LNCAP (cell line): ENCODE data around the gene WASHC2A.

Experiments
- TF ChIP-seq, protein P1 (sequence below): fragments of 450-650 bp; IDR thresholded peaks from 2 replicates; pipeline ENCODE4 v1.5.1; 2017; ENCODE audit warnings: mild to moderate bottlenecking

WASHC2A gene

DNA sequence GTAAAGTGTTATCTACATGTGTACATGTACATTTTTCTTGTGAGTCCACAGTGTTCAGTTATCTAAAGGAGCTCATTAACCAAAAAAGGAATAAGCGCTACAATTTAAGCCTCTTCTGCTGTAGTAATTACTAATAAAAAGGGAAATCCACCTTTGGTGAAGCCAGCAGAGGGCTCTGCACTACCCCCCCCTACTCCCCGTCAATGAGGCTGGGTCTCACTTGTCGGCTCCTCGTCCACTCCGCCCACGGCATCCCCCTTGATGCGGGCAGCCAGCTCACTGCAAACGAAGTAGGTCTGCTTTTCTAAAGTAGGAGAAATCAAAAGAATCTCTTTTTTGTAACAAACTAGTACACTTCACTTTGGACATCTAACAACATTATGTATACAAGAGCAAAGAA, 4.7 kb upstream of the WASHC2A start:
- TF ChIP-seq, protein P1, sequence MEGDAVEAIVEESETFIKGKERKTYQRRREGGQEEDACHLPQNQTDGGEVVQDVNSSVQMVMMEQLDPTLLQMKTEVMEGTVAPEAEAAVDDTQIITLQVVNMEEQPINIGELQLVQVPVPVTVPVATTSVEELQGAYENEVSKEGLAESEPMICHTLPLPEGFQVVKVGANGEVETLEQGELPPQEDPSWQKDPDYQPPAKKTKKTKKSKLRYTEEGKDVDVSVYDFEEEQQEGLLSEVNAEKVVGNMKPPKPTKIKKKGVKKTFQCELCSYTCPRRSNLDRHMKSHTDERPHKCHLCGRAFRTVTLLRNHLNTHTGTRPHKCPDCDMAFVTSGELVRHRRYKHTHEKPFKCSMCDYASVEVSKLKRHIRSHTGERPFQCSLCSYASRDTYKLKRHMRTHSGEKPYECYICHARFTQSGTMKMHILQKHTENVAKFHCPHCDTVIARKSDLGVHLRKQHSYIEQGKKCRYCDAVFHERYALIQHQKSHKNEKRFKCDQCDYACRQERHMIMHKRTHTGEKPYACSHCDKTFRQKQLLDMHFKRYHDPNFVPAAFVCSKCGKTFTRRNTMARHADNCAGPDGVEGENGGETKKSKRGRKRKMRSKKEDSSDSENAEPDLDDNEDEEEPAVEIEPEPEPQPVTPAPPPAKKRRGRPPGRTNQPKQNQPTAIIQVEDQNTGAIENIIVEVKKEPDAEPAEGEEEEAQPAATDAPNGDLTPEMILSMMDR, result no peak

DNA sequence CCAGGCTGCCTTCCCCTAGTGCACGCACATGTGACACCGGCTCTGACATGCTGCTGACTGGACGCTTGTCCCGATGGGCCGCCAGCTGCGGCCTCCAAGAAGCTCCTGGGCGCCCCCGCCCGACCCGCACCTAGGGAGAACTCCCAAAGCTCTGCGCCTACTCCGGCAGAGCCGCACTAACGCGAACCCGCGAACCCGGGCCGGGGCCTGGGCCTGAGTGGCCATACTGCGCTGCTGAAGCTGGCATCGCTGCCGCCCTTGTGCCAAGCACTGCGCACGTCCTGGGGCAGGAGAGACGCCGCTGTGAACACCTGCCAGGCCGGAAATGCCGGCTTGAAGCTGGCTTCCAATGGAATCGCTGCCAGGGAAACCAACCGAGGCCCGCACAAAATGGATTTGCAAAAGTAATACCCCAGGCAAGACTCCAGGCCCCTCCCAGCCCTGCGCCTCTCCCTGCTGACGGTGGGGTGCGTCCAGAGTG, 85.1 kb downstream of the WASHC2A start:
- TF ChIP-seq, protein P1, result no peak
